B cell (primary cell): ENCODE data around the gene ZNF33A. TPM values are rescaled to one million over a fixed set of nuclear protein-coding genes. Genes with fewer than 3 reads are reported as not detected.
"Not testable (repeated sequence)": the region's sequence is repeated elsewhere in the genome, so short reads cannot be mapped to it uniquely, and the experiment has no call there.

Experiments used
- ATAC-seq: fragments of 200-7000 bp; cut with Tn5 transposase; one replicate; pipeline ENCODE4 v1.10.0; 2021; ENCODE audit warnings: low read depth, mild to moderate bottlenecking, moderate number of reproducible peaks, moderate library complexity
- CTCF ChIA-PET: fragments of 350-600 bp; sonication (Branson Sonifier 250); formaldehyde crosslinking; loops from one replicate; lab custom pipeline; 2021; ENCODE audit warnings: antibody characterized with exemption, inconsistent platforms; lab: Charles Lee
- POLR2A ChIA-PET: fragments of 350-600 bp; sonication (Branson Sonifier 250); formaldehyde crosslinking; loops from one replicate; lab custom pipeline; 2021; ENCODE audit warnings: antibody characterized with exemption; lab: Charles Lee
- DNase-seq: peaks from one replicate; pipeline ENCODE4 v3.0.0; 2013
- H2AFZ ChIP-seq: 2 replicates; pipeline ENCODE4 v1.6.1; 2012; ENCODE audit warnings: mild to moderate bottlenecking, low read depth, low read length; ENCODE audit not compliant: insufficient read depth, poor library complexity, severe bottlenecking
- H3K27ac ChIP-seq, 2 donors: 1 replicate in 1 of 2; 2 replicates in 1 of 2; pipeline ENCODE4 v1.5.1; 2012 to 2013; ENCODE audit warnings: low read length in 2 of 2, mild to moderate bottlenecking in 2 of 2, moderate library complexity in 1 of 2
- H3K27me3 ChIP-seq, 4 experiments: fragments of 200-600 bp in 1 of 4; sonication (generic) in 1 of 4; replicated peaks in 1 of 4; 1 replicate in 2 of 4; 2 replicates in 2 of 4; pipeline versions ENCODE4 v1.6.1 to v1.7.0; 2013 to 2016; ENCODE audit warnings: low read length in 3 of 4, mild to moderate bottlenecking in 2 of 4, mixed read lengths in 1 of 4, moderate library complexity in 1 of 4; ENCODE audit not compliant: insufficient read depth in 4 of 4, control insufficient read depth in 3 of 4; ENCODE audit errors: control extremely low read depth in 1 of 4
- H3K36me3 ChIP-seq, 2 experiments: replicated peaks in 1 of 2; 1 replicate in 1 of 2; 2 replicates in 1 of 2; pipeline versions ENCODE4 v1.6.1 to v1.7.1; 2013; ENCODE audit warnings: low read length in 1 of 2; ENCODE audit not compliant: insufficient read depth in 2 of 2, control insufficient read depth in 1 of 2; ENCODE audit errors: control extremely low read depth in 1 of 2, extremely low read depth in 1 of 2
- H3K4me1 ChIP-seq, 2 donors: fragments of 200-600 bp in 1 of 2; sonication (generic) in 1 of 2; 1 replicate in 1 of 2; 2 replicates in 1 of 2; pipeline versions ENCODE4 v1.5.1 to v1.6.1; 2013 to 2017; ENCODE audit warnings: low read length in 2 of 2; ENCODE audit not compliant: control insufficient read depth in 2 of 2, insufficient read depth in 2 of 2
- H3K4me2 ChIP-seq: replicated peaks from 2 replicates; pipeline ENCODE3; 2012; ENCODE audit warnings: mild to moderate bottlenecking, low read depth, low read length; ENCODE audit not compliant: poor library complexity, severe bottlenecking
- H3K4me3 ChIP-seq, 5 experiments: fragments of 200-600 bp in 1 of 5; sonication (generic) in 1 of 5; 1 replicate in 3 of 5; 2 replicates in 2 of 5; pipeline versions ENCODE4 v1.5.1 to v1.7.0; 2011 to 2016; ENCODE audit warnings: low read length in 4 of 5, mild to moderate bottlenecking in 4 of 5, low read depth in 2 of 5, control low read depth in 1 of 5, moderate library complexity in 1 of 5; ENCODE audit not compliant: insufficient read depth in 1 of 5; ENCODE audit errors: control extremely low read depth in 1 of 5, extremely low read depth in 1 of 5
- H3K79me2 ChIP-seq: fragments of 200-600 bp; sonication (generic); one replicate; pipeline ENCODE4 v1.6.0; 2016; ENCODE audit warnings: low read length; ENCODE audit not compliant: control insufficient read depth, insufficient read depth
- H3K9ac ChIP-seq: fragments of 200-600 bp; sonication (generic); 2 replicates; pipeline ENCODE4 v1.6.1; 2017; ENCODE audit warnings: mild to moderate bottlenecking, low read length, moderate library complexity
- H3K9me3 ChIP-seq, 3 donors: one replicate each; pipeline versions ENCODE4 v1.6.1 to v1.7.1; 2013; ENCODE audit warnings: low read length in 2 of 3; ENCODE audit not compliant: control insufficient read depth in 2 of 3, insufficient read depth in 1 of 3; ENCODE audit errors: control extremely low read depth in 1 of 3
- H4K20me1 ChIP-seq: 2 replicates; pipeline ENCODE4 v1.6.0; 2012; ENCODE audit warnings: mild to moderate bottlenecking, low read length; ENCODE audit not compliant: insufficient read depth, control insufficient read depth, poor library complexity, severe bottlenecking
- H3K27ac Mint-ChIP-seq: one replicate; pipeline ENCODE4 v1.8.0; 2021; ENCODE audit warnings: mixed read lengths
- H3K27me3 Mint-ChIP-seq: one replicate; pipeline ENCODE4 v1.8.0; 2021; ENCODE audit warnings: mixed read lengths
- H3K4me1 Mint-ChIP-seq: one replicate; pipeline ENCODE4 v1.8.0; 2021; ENCODE audit warnings: mixed read lengths
- H3K4me3 Mint-ChIP-seq: one replicate; pipeline ENCODE4 v1.8.0; 2021; ENCODE audit warnings: mixed read lengths
- H3K9me3 Mint-ChIP-seq: one replicate; pipeline ENCODE4 v1.8.0; 2022; ENCODE audit warnings: mixed read lengths; ENCODE audit not compliant: insufficient read depth
- EZH2 ChIP-seq: IDR thresholded peaks from 2 replicates; pipeline ENCODE4 v1.6.1; 2012; ENCODE audit warnings: borderline replicate concordance, low read depth, mild to moderate bottlenecking, moderate library complexity, low read length; ENCODE audit not compliant: insufficient read depth, poor library complexity, severe bottlenecking
- WGBS: methylation state at CpG from one replicate; pipeline ENCODE4 v1.1.5; 2013; ENCODE audit warnings: missing lambda C conversion rate; ENCODE audit not compliant: insufficient coverage; 5-methylcytosine and 5-hydroxymethylcytosine counted together
- intact Hi-C: fragments of 100-400 bp; cut with micrococcal nuclease; formaldehyde crosslinking; loops from one replicate; pipeline ENCODE4 v1.10.0; 2022
- polyA plus RNA-seq: library from polyadenylated mRNA; depleted of rRNA; stranded (reverse); fragments of >200 nt; gene quantifications from 2 replicates; pipeline ENCODE4 v1.2.3, GENCODE V29; 2012
- total RNA-seq, 2 donors: library from RNA; stranded (reverse); fragments of 120-200 nt in 1 of 2; gene quantifications; 1 replicate in 1 of 2; 2 replicates in 1 of 2; pipeline versions ENCODE4 v1.2.3 to v1.2.4, GENCODE V29; 2013 to 2022
- TF ChIP-seq, protein P1 (sequence below): fragments of 200-600 bp; IDR thresholded peaks from one replicate; pipeline ENCODE4 v1.8.0; 2022; ENCODE audit warnings: antibody characterized with exemption, mild to moderate bottlenecking

The ZNF33A gene
- total and polyA plus RNA-seq, 2 donors (not counting 1 experiment from before 2014, with no cell fraction given) = 20.3 to 86.6 TPM

DNA sequence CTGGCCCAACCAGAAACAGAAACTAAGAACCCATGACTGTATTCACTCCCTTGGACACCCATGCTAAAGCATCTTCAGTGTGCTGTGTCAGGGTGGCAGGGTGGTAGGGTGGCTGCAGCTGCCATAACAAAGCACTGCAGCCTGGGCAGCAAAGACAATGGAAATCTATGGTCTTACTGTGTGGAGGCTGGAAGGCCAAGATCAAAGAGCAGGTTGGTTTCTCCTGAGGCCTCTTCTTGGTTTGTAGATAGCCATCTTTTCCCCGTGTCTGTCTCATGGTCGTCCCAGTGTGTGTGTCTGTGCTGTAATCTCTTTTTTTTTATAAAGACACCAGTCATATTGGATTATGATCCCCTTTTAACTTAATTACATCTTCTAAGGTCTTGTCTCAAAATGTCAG, 18.8 kb upstream of the ZNF33A start:
- Mint-ChIP-seq H3K27me3 (peaks cover 4% of the 10 kb centered on the region), H3K27ac (no peak overlapping the region), H3K9me3 (peaks cover 2% of the 10 kb centered on the region), H3K4me3 (no peak overlapping the region), H3K4me1 (no peaks in the 10 kb centered on the region)
- no peak overlapping the region for H3K27ac ChIP-seq
- DNase-seq = no peak
- no peaks in the 10 kb centered on the region for H3K4me1 ChIP-seq
- H3K9me3 ChIP-seq = no peaks in the 10 kb centered on the region
- no peak overlapping the region for H2AFZ ChIP-seq
- no peaks in the 10 kb centered on the region for H3K27me3 ChIP-seq
- H3K36me3 ChIP-seq = no peaks in the 10 kb centered on the region
- no peaks in the 10 kb centered on the region for H3K79me2 ChIP-seq
- H3K4me2 ChIP-seq = no peak overlapping the region
- CTCF ChIA-PET = interaction anchor here (1.8 kb wide), 1 partner anchor 15 kb away, joined by 4 read pairs; the partner anchor contains the start of gene ZNF25
- no peaks in the 10 kb centered on the region for H4K20me1 ChIP-seq
- intact Hi-C loops = no loop called here
- TF ChIP-seq, protein P1, sequence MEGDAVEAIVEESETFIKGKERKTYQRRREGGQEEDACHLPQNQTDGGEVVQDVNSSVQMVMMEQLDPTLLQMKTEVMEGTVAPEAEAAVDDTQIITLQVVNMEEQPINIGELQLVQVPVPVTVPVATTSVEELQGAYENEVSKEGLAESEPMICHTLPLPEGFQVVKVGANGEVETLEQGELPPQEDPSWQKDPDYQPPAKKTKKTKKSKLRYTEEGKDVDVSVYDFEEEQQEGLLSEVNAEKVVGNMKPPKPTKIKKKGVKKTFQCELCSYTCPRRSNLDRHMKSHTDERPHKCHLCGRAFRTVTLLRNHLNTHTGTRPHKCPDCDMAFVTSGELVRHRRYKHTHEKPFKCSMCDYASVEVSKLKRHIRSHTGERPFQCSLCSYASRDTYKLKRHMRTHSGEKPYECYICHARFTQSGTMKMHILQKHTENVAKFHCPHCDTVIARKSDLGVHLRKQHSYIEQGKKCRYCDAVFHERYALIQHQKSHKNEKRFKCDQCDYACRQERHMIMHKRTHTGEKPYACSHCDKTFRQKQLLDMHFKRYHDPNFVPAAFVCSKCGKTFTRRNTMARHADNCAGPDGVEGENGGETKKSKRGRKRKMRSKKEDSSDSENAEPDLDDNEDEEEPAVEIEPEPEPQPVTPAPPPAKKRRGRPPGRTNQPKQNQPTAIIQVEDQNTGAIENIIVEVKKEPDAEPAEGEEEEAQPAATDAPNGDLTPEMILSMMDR = no peak
- no peak for TF ChIP-seq EZH2
- no CpG with 5 or more reads among the region's 2 CpGs for WGBS
- H3K9ac ChIP-seq = no peak overlapping the region
- no peak overlapping the region for H3K4me3 ChIP-seq
- ATAC-seq = no peak
- POLR2A ChIA-PET = no interaction called here

DNA sequence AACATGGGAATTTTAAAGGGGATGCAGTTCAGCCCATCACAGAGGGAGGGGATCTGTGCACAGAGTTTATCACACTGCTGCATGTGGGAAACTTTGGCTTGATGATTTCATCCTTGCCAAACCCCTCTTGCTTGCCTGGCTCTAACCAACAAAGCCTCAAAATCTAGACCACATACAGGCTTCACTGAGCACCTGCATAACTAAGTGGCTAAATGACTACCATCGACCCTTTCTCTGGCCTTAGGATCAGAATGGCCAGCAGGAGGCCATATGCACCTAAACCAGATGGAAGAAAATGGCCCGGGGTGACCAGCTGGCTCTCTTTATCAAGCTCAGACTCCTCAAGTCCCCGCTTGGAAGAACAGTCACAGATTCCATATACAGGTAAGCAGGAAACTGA, 18.4 kb upstream of the ZNF33A start:
- no peak overlapping the region for H3K27ac Mint-ChIP-seq
- ATAC-seq = no peak
- Histone ChIP-seq H3K4me2 (no peak overlapping the region), H3K36me3 (no peaks in the 10 kb centered on the region), H2AFZ (no peak overlapping the region), H3K9ac (no peak overlapping the region), H4K20me1 (no peaks in the 10 kb centered on the region), H3K27ac (no peak overlapping the region), H3K4me3 (no peak overlapping the region), H3K27me3 (no peaks in the 10 kb centered on the region), H3K79me2 (no peaks in the 10 kb centered on the region), H3K4me1 (no peaks in the 10 kb centered on the region), H3K9me3 (no peaks in the 10 kb centered on the region)
- H3K4me1 Mint-ChIP-seq = no peaks in the 10 kb centered on the region
- H3K27me3 Mint-ChIP-seq = peaks cover 4% of the 10 kb centered on the region
- H3K4me3 Mint-ChIP-seq = no peak overlapping the region
- H3K9me3 Mint-ChIP-seq = peaks cover 2% of the 10 kb centered on the region
- POLR2A ChIA-PET = no interaction called here
- WGBS = 73% methylated on average over 3 of the region's 3 CpGs
- intact Hi-C loops = no loop called here
- DNase-seq = no peak
- CTCF ChIA-PET = interaction anchor here (1.8 kb wide), 1 partner anchor 15 kb away, joined by 4 read pairs; the partner anchor contains the start of gene ZNF25
- TF ChIP-seq, protein P1 = no peak
- no peak for TF ChIP-seq EZH2

DNA sequence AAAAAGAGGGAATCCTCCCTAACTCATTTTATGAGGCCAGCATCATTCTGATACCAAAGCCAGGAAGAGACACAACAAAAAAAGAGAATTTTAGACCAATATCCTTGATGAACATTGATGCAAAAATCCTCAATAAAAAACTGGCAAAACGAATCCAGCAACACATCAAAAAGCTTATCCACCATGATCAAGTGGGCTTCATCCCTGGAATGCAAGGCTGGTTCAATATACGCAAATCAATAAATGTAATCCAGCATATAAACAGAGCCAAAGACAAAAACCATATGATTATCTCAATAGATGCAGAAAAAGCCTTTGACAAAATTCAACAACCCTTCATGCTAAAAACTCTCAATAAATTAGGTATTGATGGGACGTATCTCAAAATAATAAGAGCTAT, 11.6 kb upstream of the ZNF33A start:
- H3K27me3 ChIP-seq, DNase-seq, H3K4me2 ChIP-seq, H3K9me3 ChIP-seq, ATAC-seq, H3K4me3 Mint-ChIP-seq, H4K20me1 ChIP-seq, H3K4me3 ChIP-seq, POLR2A ChIA-PET, H3K79me2 ChIP-seq, H3K36me3 ChIP-seq, H3K4me1 ChIP-seq, H3K27ac ChIP-seq, H3K27ac Mint-ChIP-seq, H2AFZ ChIP-seq, H3K9ac ChIP-seq, H3K9me3 Mint-ChIP-seq, H3K4me1 Mint-ChIP-seq, H3K27me3 Mint-ChIP-seq, intact Hi-C loops, CTCF ChIA-PET: not testable (repeated sequence)
- no CpG with 5 or more reads among the region's 3 CpGs for WGBS
